Head of caudate nucleus (tissue), 42 donors: ENCODE measurements around the gene TMEM126A.
"Not testable (repeated sequence)": the region's sequence is repeated elsewhere in the genome, so short reads cannot be mapped to it uniquely, and the experiment has no call there.

Experiments used
- DNase-seq, 42 donors: peaks; one replicate each; pipeline versions ENCODE4 v3.0.0 to v3.0.0-alpha.2; 2020 to 2021; ENCODE audit warnings: mixed read lengths in 7 of 42
- intact Hi-C: fragments of 100-400 bp; cut with DNase I; formaldehyde crosslinking; loops from one replicate; pipeline ENCODE4 v1.15.0; 2022

The TMEM126A gene

DNA sequence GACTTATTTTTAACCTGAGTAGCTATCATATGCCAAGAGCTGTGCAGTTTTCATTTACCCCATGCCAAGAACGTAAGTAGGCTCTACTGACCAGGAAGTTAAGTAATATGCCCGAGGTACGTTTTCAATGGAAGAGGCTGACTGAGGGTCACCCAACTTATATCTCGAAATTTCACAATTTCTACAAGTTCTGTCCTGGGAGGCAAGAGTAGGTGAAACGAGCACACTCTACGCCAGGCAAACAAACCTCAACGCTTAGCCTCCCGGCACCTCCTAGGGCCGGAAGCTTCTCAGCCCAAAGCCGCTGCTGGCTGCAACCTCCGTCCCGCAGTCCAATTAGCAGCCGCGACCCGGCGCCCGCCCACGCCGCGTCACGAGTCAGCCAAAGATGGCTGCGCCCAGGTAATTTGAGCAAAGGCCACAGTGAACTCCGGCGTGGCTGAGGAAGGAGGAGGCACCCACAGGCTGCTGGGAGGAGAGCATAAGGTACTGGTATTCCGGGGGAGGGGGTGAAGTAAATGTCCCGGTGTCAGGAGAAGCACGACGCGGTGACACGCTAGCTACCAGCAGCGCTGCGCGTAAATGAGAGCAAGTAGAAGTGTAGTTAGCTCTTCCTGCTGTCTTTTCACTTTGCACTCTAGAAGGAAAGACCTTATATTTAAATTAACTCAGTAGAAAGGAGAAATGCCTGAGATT lies at the start of gene TMEM126A:
Gene TMEM126A, plus strand, starts transcription at position 364 of the 696 bp plus-strand sequence. CDS start 2,289 bp downstream, outside the sequence.
- peak; percentile 86 to 96 (median 93) for DNase-seq
- intact Hi-C loops: loop anchor here (2.0 kb wide), 2 partner anchors 15 to 19 kb away; partner anchors contain the start of gene TMEM126B

DNA sequence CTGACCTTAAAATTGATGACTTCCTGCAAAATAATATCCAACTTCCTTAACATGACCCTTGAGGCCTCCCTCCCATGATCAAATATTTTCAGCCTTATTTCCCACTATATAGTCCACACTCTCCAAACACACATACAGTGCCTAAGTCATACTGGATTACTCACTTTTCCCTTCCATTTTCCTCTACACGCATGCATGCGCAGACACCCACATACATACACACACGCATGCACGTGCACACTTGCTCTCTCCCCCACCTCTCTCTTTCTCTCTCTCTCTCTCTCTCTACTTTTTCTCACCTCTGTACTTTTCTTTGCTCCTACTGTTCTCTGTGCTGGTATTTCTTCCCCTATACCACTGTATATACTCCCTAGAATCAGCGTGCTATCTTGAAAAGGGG lies 48.7 kb upstream of the TMEM126A start:
- DNase-seq: no peak
- intact Hi-C loops: no loop called here

DNA sequence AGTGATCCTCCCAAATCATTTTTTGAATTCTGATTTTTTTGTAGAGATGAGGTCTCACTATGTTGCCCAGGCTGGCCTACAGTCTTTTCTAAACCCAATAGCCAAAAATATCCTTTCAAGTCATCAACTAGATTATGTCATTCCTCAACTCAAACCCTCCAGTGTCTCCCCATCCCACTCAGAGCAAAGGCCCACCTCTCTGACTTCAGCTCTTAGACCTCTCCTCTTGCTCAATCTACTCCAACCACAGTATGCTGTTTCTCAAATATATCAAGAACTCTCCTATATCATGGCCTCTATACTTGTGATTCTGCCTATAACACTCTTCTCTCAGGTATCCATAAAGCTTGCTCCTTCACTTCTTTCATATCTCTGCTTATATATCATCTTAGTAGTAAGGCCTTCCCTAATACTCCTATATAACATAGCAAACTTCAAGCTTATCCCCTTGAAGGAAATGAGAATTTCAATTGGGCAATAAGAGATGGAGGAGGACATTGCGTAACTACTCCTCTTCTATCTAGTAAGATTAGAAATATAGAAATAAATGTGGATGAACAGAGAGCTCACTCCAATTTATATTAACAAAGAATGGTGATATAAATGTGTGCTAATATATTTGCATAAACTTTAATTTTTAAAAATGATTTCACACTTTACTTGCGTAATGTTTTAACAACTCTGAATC lies 45.1 kb upstream of the TMEM126A start:
- intact Hi-C loops: no loop called here
- DNase-seq: no peak

DNA sequence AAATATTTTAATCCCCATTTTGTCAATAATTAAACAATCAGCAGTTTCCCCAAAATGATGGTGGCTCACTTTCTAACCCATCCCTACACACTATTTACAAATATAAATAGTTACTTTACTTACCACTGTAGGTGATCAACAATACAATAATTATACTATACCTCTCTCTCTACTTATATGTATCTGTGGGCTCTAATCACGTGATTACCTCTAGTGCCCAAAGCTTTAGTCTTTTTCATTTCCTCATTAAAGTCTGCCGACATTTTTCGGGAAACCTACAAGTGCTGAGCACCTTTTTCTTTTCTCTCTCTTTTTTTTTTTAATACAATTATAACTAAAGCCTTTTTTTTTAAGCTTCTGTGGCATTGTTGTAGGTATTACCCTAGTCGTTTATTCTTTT lies 44.5 kb upstream of the TMEM126A start:
- no peak for DNase-seq
- intact Hi-C loops: no loop called here

DNA sequence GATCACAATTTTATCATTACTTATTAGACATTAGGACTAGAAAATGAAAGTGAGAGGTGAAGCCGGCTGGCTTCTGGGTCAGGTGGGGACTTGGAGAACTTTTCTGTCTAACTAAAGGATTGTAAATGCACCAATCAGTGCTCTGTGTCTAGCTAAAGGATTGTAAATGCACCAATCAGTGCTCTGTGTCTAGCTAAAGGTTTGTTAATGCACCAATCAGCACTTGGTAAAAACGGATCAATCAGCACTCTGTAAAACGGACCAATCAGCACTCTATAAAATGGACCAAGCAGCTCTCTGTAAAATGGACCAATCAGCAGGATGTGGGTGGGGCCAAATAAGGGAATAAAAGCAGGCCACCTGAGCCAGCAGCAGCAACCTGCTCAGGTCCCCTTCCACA lies 41.5 kb upstream of the TMEM126A start:
- DNase-seq, intact Hi-C loops: not testable (repeated sequence)

DNA sequence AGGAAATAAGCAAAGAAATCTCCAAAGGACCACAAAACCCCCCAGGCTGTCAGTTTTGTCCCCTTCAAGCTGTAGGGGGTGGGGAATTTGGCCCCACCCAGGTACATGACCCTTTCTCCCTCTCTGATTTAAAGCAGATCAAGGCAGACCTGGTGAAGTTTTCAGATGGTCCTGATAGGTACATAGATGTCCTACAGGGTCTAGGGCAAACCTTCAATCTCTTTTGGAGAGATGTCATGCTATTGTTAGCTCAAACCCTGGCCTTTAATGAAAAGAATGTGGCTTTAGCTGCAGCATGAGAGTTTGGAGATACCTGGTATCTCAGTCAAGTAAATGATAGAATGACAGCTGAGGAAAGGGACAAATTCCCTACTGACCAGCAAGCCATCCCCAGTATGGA lies 39.1 kb upstream of the TMEM126A start:
- intact Hi-C loops, DNase-seq: not testable (repeated sequence)

- intact Hi-C loops, DNase-seq: not testable (repeated sequence)
These were observed 38.5 kb upstream of the TMEM126A start for GRCh38 chr11:85609286-85609685.

DNA sequence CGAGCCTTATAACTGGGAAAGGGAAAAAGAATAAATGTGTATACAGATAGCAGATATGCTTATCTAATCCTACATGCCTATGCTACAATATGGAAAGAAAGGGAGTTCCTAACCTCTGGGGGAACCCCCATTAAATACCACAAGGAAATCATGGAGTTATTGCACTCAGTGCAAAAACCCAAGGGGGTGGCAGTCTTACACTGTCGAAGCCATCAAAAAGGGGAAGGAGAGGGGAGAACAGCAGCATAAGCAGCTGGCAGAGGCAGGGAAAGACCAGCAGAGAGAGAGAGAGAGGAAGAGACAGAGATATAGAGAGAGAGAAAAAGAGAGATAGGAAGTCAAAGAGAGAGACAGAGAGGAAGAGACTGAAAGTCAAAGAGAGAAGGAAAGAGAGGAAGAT lies 36.1 kb upstream of the TMEM126A start:
- intact Hi-C loops, DNase-seq: not testable (repeated sequence)

DNA sequence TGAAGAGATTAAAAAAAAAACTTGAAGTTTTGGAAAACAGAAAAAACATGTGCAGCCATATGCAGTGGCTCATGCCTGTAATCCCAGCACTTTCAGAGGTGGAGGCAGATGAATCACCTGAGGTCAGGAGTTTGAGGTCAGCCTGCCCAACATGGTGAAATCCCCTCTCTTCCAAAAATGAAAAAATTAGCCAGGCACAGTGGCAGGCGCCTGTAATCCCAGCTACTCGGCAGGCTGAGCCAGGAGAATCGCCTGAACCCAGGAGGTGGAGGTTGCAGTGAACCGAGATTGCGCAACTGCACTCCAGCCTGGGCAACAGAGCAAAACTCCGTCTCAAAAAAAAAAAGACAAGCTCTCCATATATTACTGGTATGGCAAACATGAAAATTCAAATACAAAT lies 28.3 kb upstream of the TMEM126A start:
- intact Hi-C loops: no loop called here
- no peak for DNase-seq

GRCh38 chr11:85620256-85620655 lies 27.5 kb upstream of the TMEM126A start:
- no peak for DNase-seq
- intact Hi-C loops: no loop called here

DNA sequence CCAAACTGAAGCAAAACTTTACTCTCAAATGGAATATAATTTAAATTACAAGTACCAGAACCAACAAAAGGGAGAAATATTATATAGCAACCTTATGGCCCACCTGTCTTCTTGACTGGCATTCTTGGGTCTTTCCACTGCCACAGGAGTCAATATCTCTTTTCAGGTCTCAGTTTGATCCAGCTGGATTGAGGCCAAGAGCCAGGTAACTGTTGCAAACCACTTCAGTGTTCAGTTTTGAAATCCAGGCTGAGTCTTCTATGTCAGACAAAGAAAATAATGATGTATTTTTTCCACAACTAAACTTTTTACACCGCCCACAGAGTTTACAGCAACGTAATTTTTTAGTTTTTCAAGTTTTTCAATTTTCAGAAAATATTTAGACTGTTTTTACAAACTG lies 21.3 kb upstream of the TMEM126A start:
- DNase-seq: peak in 1 of 42 donors; percentile 20
- intact Hi-C loops: no loop called here

DNA sequence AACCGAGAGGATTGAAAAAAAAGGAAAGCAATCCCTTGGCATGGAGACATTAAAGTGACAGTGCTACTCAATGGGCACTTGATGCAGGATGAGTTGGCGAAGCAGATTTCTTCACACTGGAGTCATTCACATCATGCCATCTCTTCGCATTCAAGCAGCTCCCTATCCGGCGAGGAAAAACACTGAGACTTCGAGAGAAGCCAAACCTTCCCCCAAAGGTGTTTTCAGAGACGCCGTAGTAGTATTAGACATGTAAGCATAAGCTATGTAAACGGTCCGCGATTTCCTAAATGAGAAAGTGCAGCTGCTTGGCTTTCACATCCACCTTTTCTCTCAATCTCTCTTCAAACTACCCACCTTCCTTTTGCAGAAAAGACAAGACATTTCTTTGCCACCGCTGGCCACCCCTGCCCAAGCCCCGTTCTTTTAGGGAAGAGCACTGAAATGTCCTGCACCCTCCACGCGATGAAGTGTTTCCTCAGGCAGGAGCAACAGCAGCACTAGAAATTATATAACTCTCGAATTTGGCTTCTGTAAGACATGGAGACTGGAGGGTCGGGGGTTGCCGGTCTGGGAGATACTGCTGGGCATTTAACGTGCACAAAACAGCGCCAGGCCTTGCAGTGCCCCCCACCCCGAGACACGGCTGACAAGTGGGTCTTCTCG lies 20.3 kb upstream of the TMEM126A start, which contains the start of gene DLG2:
Gene DLG2, minus strand, starts transcription at position 13 of the 666 bp plus-strand sequence.
- intact Hi-C loops: no loop called here

DNA sequence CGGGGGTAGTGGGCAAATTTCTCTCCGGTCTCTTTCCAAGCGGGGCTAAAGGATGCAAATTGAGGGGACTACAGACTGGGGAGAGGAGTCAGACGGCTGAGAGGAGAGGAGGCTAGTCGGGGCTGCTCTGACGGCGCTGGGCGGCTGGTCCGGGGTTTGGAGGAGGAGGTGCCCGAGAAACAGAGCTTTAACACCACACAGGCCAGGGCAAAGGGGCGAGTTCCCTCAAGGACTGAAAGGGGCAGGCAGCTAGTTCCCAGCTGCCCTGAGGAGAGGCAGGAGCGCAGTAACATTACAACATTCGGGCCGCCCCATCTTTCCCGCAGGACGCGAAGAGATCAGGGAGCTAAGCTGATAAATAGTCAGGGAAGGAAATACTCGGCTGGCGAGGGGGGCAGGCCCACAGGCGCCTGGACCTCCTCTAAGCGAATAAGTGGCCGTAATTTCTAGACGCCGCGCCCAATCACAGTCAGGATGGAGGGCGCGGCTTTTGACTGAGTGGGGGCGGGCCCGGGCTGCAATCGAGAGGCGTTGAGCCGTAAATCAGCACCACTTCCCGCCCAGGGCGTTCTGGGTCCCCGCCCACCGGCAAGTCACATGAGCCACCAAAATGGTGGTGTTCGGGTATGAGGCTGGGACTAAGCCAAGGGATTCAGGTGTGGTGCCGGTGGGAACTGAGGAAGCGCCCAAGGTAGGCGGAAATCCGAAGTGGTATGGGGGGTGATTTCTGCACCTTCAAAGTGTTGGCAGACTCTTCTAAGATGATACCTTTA lies 19.6 kb upstream of the TMEM126A start, which contains the start of gene TMEM126B:
Gene TMEM126B, plus strand, starts transcription at position 596 of the 773 bp plus-strand sequence. Its CDS starts 15 bp downstream, at position 611.
- DNase-seq: peak; percentile 97 to 99 (median 99)
- intact Hi-C loops: loop anchor here (2.0 kb wide), 2 partner anchors 19 to 37 kb away; partner anchors contain the start of genes CREBZF and TMEM126A

More for the DNA sequence above, 20.3 kb upstream of the TMEM126A start, which contains the start of gene DLG2:
- peak in 34 of 42 donors; percentile 12 to 64 (median 40) for DNase-seq

DNA sequence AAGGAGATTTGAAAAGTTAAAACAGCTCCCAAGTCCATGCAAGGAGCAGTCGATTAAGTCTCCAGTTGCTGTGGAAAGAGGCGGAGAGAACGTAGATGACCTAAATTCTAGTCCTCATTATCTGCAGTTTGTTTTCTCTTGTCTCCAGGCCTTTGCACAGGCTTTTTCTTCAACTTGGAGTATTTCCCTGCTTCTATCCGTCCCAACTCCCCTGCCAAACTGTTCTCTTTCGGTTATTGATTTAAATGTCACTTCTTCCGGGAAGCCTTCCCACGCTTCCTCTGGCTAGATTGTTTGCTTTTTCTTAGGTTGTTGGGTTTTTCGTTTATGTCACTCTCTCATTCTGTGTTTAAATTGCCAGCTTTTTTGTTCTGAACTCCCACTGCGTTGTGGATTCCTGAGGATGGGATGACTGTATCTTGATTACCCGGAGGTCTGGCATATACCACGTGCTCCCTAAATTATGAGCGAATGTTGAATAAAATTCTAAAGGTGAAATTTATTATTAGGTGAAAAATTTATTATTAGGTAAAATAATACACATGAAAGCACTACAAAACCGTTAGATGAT lies 18.9 kb upstream of the TMEM126A start:
- intact Hi-C loops: loop anchor here (2.0 kb wide), 2 partner anchors 18 to 36 kb away; partner anchors contain the start of genes CREBZF and TMEM126A
- peak in 2 of 42 donors; percentile 7 to 24 for DNase-seq

DNA sequence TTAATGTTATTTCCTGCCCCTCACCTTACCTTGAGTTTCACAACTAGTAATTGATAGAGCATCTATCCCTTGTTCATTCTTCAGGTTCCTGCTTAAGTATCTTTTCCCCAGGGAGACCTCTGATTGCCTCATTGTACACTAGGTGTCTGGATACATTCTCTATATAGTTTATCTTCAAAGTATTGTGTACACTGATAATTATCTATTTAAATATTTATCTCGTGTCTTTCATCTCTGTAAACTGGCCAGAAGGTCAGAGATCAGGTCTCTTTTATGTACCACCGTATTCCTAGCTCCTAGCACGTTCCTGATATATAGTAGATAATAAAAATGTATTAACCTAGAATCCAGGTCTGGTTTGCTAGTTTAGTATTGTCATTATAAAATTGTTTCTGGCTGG lies 13.0 kb upstream of the TMEM126A start:
- no peak for DNase-seq
- intact Hi-C loops: no loop called here

- DNase-seq: no peak
- intact Hi-C loops: no loop called here
These were observed 4.6 kb upstream of the TMEM126A start for GRCh38 chr11:85643191-85643614.

- intact Hi-C loops: loop anchor here (2.0 kb wide), 1 partner anchor 18 kb away; the partner anchor contains the start of gene TMEM126B
- peak in 1 of 42 donors; percentile 16 for DNase-seq
These were observed 689 bp upstream of the TMEM126A start for GRCh38 chr11:85647078-85647477.

DNA sequence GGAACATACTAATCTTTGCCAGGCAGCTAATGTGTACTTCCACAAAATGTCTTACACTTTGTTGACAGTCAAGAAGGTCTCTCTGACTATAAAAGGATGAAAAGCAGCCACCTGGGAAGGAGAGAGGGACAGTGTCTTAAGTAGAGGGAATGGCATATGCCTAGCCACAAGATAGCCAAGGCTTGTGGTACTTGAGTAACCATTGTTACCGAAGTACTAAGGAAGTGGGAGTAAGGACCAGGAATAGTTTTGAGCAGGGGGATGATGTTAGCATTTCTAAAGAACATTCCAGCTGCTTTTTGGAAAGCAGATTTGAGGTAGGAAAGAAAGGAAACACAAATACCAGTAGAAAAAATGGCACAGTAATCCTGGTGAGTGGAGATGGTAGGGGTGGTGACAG lies 3.4 kb downstream of the TMEM126A start:
- no peak for DNase-seq
- intact Hi-C loops: no loop called here
